DND-41 (cell line): ENCODE results near the gene PRKCB.

Experiments used
- ATAC-seq: fragments of 200-7000 bp; cut with Tn5 transposase; 3 replicates; pipeline ENCODE4 v1.9.1; 2021; ENCODE audit warnings: low read depth; ENCODE audit not compliant: insufficient read depth
- DNase-seq: peaks from one replicate; pipeline ENCODE4 v3.0.0-alpha.2; 2020
- H2AFZ ChIP-seq: 2 replicates; pipeline ENCODE4 v1.6.0; 2012; ENCODE audit warnings: low read depth, low read length
- H3K27ac ChIP-seq: 2 replicates; pipeline ENCODE4 v1.5.1; 2012; ENCODE audit warnings: low read length, inconsistent platforms
- H3K27me3 ChIP-seq: fragments of 200-600 bp; sonication (generic); 2 replicates; pipeline ENCODE4 v1.6.0; 2012; ENCODE audit warnings: low read length, mild to moderate bottlenecking, inconsistent platforms; ENCODE audit not compliant: insufficient read depth, poor library complexity
- H3K36me3 ChIP-seq: 2 replicates; pipeline ENCODE4 v1.5.1; 2012; ENCODE audit warnings: low read length, inconsistent platforms; ENCODE audit not compliant: insufficient read depth
- H3K4me1 ChIP-seq: 2 replicates; pipeline ENCODE4 v1.5.1; 2012; ENCODE audit warnings: mild to moderate bottlenecking, low read length; ENCODE audit not compliant: insufficient read depth
- H3K4me2 ChIP-seq: 2 replicates; pipeline ENCODE4 v1.6.0; 2012; ENCODE audit warnings: mild to moderate bottlenecking, moderate library complexity, low read length, inconsistent platforms; ENCODE audit not compliant: insufficient read depth
- H3K4me3 ChIP-seq, 2 experiments: fragments of 200-600 bp in 1 of 2; shearing (Covaris generic) in 1 of 2; 2 replicates each; pipeline ENCODE4 v1.5.1; 2012 to 2016; ENCODE audit warnings: inconsistent platforms in 2 of 2, low read length in 2 of 2, mild to moderate bottlenecking in 2 of 2, low read depth in 1 of 2, moderate library complexity in 1 of 2
- H3K79me2 ChIP-seq: 2 replicates; pipeline ENCODE4 v1.6.0; 2012; ENCODE audit warnings: low read length, inconsistent platforms; ENCODE audit not compliant: insufficient read depth
- H3K9ac ChIP-seq: 2 replicates; pipeline ENCODE4 v1.6.0; 2012; ENCODE audit warnings: low read depth, mild to moderate bottlenecking, inconsistent platforms, low read length, moderate library complexity
- H3K9me3 ChIP-seq: 2 replicates; pipeline ENCODE4 v1.5.1; 2012; ENCODE audit warnings: low read length, moderate library complexity, mild to moderate bottlenecking, inconsistent platforms; ENCODE audit not compliant: insufficient read depth, severe bottlenecking
- H4K20me1 ChIP-seq: 2 replicates; pipeline ENCODE4 v1.6.0; 2012; ENCODE audit warnings: low read length; ENCODE audit not compliant: insufficient read depth
- CTCF ChIP-seq: IDR thresholded peaks from 2 replicates; pipeline ENCODE4 v1.5.1; 2012; ENCODE audit warnings: borderline replicate concordance, low read length, moderate library complexity, mild to moderate bottlenecking; ENCODE audit not compliant: poor library complexity, severe bottlenecking; ENCODE audit errors: extremely low read depth
- EZH2 ChIP-seq: IDR thresholded peaks from 3 replicates; pipeline ENCODE4 v1.6.1; 2012; ENCODE audit warnings: borderline replicate concordance, low read depth, mild to moderate bottlenecking, moderate library complexity, low read length, inconsistent platforms; ENCODE audit not compliant: severe bottlenecking

Gene PRKCB

GRCh38 chr16:24170407-24170806 is 334.6 kb downstream of the PRKCB start:
- Histone ChIP-seq H3K9ac (no peak overlapping the region), H3K36me3 (peaks cover 41% of the 10 kb centered on the region), H3K4me3 (no peak overlapping the region), H3K4me1 (no peaks in the 10 kb centered on the region), H4K20me1 (no peaks in the 10 kb centered on the region), H3K4me2 (no peak overlapping the region), H3K9me3 (no peaks in the 10 kb centered on the region), H2AFZ (no peak overlapping the region), H3K27ac (no peak overlapping the region), H3K27me3 (no peaks in the 10 kb centered on the region), H3K79me2 (no peaks in the 10 kb centered on the region)
- DNase-seq (no peak), ATAC-seq (no peak)
- no peak for TF ChIP-seq EZH2
- TF ChIP-seq CTCF, result no peak

- DNase-seq, result no peak
- Histone ChIP-seq H2AFZ (no peak overlapping the region), H3K27ac (no peak overlapping the region), H3K4me1 (no peaks in the 10 kb centered on the region), H3K4me3 (no peak overlapping the region), H3K36me3 (peaks cover 58% of the 10 kb centered on the region), H3K79me2 (no peaks in the 10 kb centered on the region), H4K20me1 (no peaks in the 10 kb centered on the region), H3K4me2 (no peak overlapping the region), H3K27me3 (no peaks in the 10 kb centered on the region), H3K9ac (no peak overlapping the region), H3K9me3 (no peaks in the 10 kb centered on the region)
- no peak for TF ChIP-seq CTCF
- no peak for TF ChIP-seq EZH2
- no peak for ATAC-seq
These were observed 338.7 kb downstream of the PRKCB start for GRCh38 chr16:24174504-24174903.

- Histone ChIP-seq H4K20me1 (no peaks in the 10 kb centered on the region), H3K27me3 (no peaks in the 10 kb centered on the region), H3K79me2 (no peaks in the 10 kb centered on the region), H2AFZ (no peak overlapping the region), H3K9ac (no peak overlapping the region), H3K4me1 (no peaks in the 10 kb centered on the region), H3K4me3 (no peak overlapping the region), H3K4me2 (no peak overlapping the region), H3K27ac (no peak overlapping the region), H3K9me3 (no peaks in the 10 kb centered on the region), H3K36me3 (peaks cover 58% of the 10 kb centered on the region)
- no peak for ATAC-seq
- no peak for DNase-seq
- TF ChIP-seq EZH2 (no peak), CTCF (no peak)
These were observed 339.2 kb downstream of the PRKCB start for GRCh38 chr16:24174957-24175356.

GRCh38 chr16:24178496-24178895 is 342.7 kb downstream of the PRKCB start:
- H3K9me3 ChIP-seq, result no peaks in the 10 kb centered on the region
- TF ChIP-seq EZH2 (no peak), CTCF (no peak)
- H3K79me2 ChIP-seq, result no peaks in the 10 kb centered on the region
- H3K27me3 ChIP-seq, result no peaks in the 10 kb centered on the region
- peaks cover 55% of the 10 kb centered on the region for H3K36me3 ChIP-seq
- no peak overlapping the region for H3K4me3 ChIP-seq
- no peak overlapping the region for H3K9ac ChIP-seq
- no peak for ATAC-seq
- no peak overlapping the region for H3K27ac ChIP-seq
- peak; percentile 44 for DNase-seq
- no peak overlapping the region for H2AFZ ChIP-seq
- no peak overlapping the region for H3K4me2 ChIP-seq
- no peaks in the 10 kb centered on the region for H4K20me1 ChIP-seq
- no peaks in the 10 kb centered on the region for H3K4me1 ChIP-seq
